Endodermal cell (in vitro differentiated cells): ENCODE data around the gene CHI3L1. TPM values are rescaled to one million over a fixed set of nuclear protein-coding genes. Genes with fewer than 3 reads are reported as not detected.

ENCODE experiments used
- DNase-seq: peaks from one replicate; pipeline ENCODE4 v3.0.0-alpha.2; 2017
- H3K27ac ChIP-seq: 2 replicates; pipeline ENCODE4 v1.5.1; 2013; ENCODE audit warnings: mild to moderate bottlenecking, low read depth, low read length, moderate library complexity
- H3K27me3 ChIP-seq: 2 replicates; pipeline ENCODE4 v1.6.1; 2013; ENCODE audit warnings: mild to moderate bottlenecking, low read length, moderate library complexity; ENCODE audit not compliant: insufficient read depth, control insufficient read depth, poor library complexity, severe bottlenecking
- H3K36me3 ChIP-seq: 2 replicates; pipeline ENCODE4 v1.7.0; 2013; ENCODE audit warnings: mild to moderate bottlenecking, low read length, moderate library complexity; ENCODE audit not compliant: control insufficient read depth, insufficient read depth
- H3K4me1 ChIP-seq: one replicate; pipeline ENCODE4 v1.7.0; 2013; ENCODE audit warnings: low read length; ENCODE audit not compliant: control insufficient read depth, insufficient read depth
- H3K4me3 ChIP-seq: 2 replicates; pipeline ENCODE4 v1.5.1; 2013; ENCODE audit warnings: mild to moderate bottlenecking, low read length, moderate library complexity
- H3K9ac ChIP-seq: 2 replicates; pipeline ENCODE4 v1.6.1; 2013; ENCODE audit warnings: mild to moderate bottlenecking, low read length, moderate library complexity; ENCODE audit not compliant: poor library complexity, severe bottlenecking; ENCODE audit errors: extremely low read depth
- H3K9me3 ChIP-seq: 2 replicates; pipeline ENCODE4 v1.6.1; 2013; ENCODE audit warnings: mild to moderate bottlenecking, low read length, moderate library complexity; ENCODE audit not compliant: control insufficient read depth
- H3K27ac Mint-ChIP-seq: 2 replicates; pipeline ENCODE4 v1.8.0; 2020; ENCODE audit warnings: mixed read lengths
- H3K27me3 Mint-ChIP-seq: 2 replicates; pipeline ENCODE4 v1.8.0; 2021; ENCODE audit warnings: mild to moderate bottlenecking, mixed read lengths; ENCODE audit not compliant: insufficient read depth
- H3K36me3 Mint-ChIP-seq: 2 replicates; pipeline ENCODE4 v1.8.0; 2020; ENCODE audit warnings: low read depth, mixed read lengths
- H3K4me1 Mint-ChIP-seq: 2 replicates; pipeline ENCODE4 v1.8.0; 2020; ENCODE audit warnings: mixed read lengths
- H3K4me3 Mint-ChIP-seq: 2 replicates; pipeline ENCODE4 v1.8.0; 2020; ENCODE audit warnings: mild to moderate bottlenecking, moderate library complexity, mixed read lengths
- H3K9me3 Mint-ChIP-seq: 2 replicates; pipeline ENCODE4 v1.8.0; 2020; ENCODE audit warnings: mild to moderate bottlenecking, mixed read lengths
- WGBS, 2 experiments: methylation state at CpG; one replicate each; pipeline versions ENCODE4 v1.1.5 to v1.1.7; 2013; ENCODE audit warnings: missing lambda C conversion rate in 2 of 2, mixed read lengths in 1 of 2; ENCODE audit not compliant: insufficient coverage in 1 of 2, insufficient read length in 1 of 2; 5-methylcytosine and 5-hydroxymethylcytosine counted together
- total RNA-seq, 2 donors: library from RNA; stranded (reverse); fragmentation: NEBNext Ultra II Directional in 1 of 2; extraction: Animal tissue kit (Norgen Biotek cat#: 25700) in 1 of 2; gene quantifications; 2 replicates in 1 of 2; 3 replicates in 1 of 2; pipeline ENCODE4 v1.2.1, GENCODE V29; 2021
- TF ChIP-seq, protein P1 (sequence below): fragments of 200-600 bp; sonication (generic); conservative IDR thresholded peaks from 2 replicates; pipeline ENCODE4 v1.5.0; 2021; ENCODE audit warnings: antibody characterized with exemption, mild to moderate bottlenecking

CHI3L1 gene
- total RNA-seq, 2 donors from 2014 or later, result 0.18 to 1.1 TPM

DNA sequence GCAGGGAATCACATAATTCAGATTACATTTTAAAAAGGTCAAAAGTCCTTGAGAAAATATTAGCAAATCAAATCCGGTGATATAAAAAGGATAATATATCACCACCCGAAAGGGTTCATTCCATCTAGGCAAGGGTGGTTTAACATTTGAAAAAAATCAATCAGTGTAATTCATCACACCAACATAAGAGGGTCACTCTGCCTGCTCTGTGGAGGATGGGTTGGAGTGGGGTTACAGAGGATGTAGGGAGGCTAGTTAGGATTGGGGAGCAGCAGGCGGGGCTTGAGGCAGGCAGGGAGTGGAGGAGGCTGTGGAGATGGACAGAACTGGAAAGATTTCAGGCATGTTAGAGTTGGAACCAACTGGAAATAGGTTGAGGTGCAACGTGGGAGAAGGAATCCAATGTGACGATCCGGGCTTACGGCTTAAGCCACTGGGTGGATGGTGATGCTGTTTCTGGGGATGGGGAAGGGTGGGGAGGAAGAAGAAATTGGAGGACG is 46.5 kb downstream of the CHI3L1 start:
- H3K4me3 ChIP-seq, result no peak overlapping the region
- peaks cover 11% of the 10 kb centered on the region for H3K4me1 Mint-ChIP-seq
- H3K27me3 ChIP-seq, result no peaks in the 10 kb centered on the region
- no peak overlapping the region for H3K27ac ChIP-seq
- H3K27ac Mint-ChIP-seq, result no peak overlapping the region
- WGBS, 2 experiments, result 92 to 95% methylated on average over 7 to 8 of the region's 8 CpGs
- H3K27me3 Mint-ChIP-seq, result no peaks in the 10 kb centered on the region
- H3K9ac ChIP-seq, result no peak overlapping the region
- no peak for DNase-seq
- H3K36me3 Mint-ChIP-seq, result peaks cover 4% of the 10 kb centered on the region
- peaks cover 10% of the 10 kb centered on the region for H3K4me1 ChIP-seq
- H3K9me3 Mint-ChIP-seq, result peaks cover 8% of the 10 kb centered on the region
- H3K9me3 ChIP-seq, result peaks cover 8% of the 10 kb centered on the region
- TF ChIP-seq, protein P1, sequence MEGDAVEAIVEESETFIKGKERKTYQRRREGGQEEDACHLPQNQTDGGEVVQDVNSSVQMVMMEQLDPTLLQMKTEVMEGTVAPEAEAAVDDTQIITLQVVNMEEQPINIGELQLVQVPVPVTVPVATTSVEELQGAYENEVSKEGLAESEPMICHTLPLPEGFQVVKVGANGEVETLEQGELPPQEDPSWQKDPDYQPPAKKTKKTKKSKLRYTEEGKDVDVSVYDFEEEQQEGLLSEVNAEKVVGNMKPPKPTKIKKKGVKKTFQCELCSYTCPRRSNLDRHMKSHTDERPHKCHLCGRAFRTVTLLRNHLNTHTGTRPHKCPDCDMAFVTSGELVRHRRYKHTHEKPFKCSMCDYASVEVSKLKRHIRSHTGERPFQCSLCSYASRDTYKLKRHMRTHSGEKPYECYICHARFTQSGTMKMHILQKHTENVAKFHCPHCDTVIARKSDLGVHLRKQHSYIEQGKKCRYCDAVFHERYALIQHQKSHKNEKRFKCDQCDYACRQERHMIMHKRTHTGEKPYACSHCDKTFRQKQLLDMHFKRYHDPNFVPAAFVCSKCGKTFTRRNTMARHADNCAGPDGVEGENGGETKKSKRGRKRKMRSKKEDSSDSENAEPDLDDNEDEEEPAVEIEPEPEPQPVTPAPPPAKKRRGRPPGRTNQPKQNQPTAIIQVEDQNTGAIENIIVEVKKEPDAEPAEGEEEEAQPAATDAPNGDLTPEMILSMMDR, result no peak
- no peak overlapping the region for H3K4me3 Mint-ChIP-seq
- H3K36me3 ChIP-seq, result peaks cover 30% of the 10 kb centered on the region

DNA sequence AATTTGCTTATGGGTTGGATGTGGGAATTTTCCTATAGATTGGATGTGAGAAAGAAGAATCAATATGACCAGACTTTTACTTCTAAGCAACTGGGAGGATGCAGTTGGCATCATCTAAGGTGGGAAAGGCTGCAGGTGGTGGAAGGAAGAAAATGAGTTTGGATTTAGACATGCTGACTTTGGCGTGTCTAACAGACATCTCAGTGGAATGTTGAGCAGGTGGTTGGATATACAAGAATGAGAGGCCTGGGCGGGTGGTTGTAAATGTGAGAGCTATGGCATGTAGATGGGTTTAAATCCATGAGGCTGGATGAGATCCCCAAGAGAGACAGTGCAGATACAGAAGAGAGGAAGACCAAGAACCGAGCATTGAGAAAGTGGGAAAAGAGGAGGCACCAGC is 48.4 kb downstream of the CHI3L1 start:
- TF ChIP-seq, protein P1, result no peak
- Histone ChIP-seq H3K4me1 (peaks cover 10% of the 10 kb centered on the region), H3K27ac (no peak overlapping the region), H3K4me3 (no peak overlapping the region), H3K9me3 (peaks cover 6% of the 10 kb centered on the region), H3K36me3 (peaks cover 28% of the 10 kb centered on the region), H3K27me3 (no peaks in the 10 kb centered on the region), H3K9ac (no peak overlapping the region)
- Mint-ChIP-seq H3K27me3 (no peaks in the 10 kb centered on the region), H3K9me3 (peaks cover 2% of the 10 kb centered on the region), H3K4me3 (no peak overlapping the region), H3K4me1 (peaks cover 21% of the 10 kb centered on the region), H3K36me3 (peaks cover 2% of the 10 kb centered on the region), H3K27ac (no peak overlapping the region)
- WGBS, 2 experiments, result 89% methylated on average over 3 of the region's 3 CpGs
- no peak for DNase-seq

DNA sequence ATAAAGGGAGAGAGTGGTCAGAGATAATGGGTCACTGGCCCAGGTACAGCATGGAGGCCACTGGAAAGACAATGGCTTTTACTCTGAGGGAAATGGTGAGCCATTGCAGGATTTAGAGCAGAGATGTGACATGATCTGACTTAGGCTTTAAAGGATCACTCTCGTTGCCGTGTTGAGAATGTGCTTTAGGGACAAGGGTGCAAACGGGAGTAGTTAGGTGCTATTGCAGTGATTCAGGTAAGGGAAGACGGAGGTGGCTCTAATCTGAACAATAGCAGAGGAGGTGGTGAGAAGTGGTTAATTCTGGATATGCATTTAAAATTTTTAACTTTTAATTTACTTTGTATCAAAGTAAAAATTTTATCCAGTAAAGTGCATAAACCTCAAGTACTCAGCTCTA is 49.2 kb downstream of the CHI3L1 start:
- Mint-ChIP-seq H3K36me3 (no peaks in the 10 kb centered on the region), H3K4me3 (no peak overlapping the region), H3K9me3 (no peaks in the 10 kb centered on the region), H3K4me1 (peaks cover 16% of the 10 kb centered on the region), H3K27ac (no peak overlapping the region), H3K27me3 (no peaks in the 10 kb centered on the region)
- Histone ChIP-seq H3K36me3 (peaks cover 21% of the 10 kb centered on the region), H3K27ac (no peak overlapping the region), H3K9me3 (no peaks in the 10 kb centered on the region), H3K4me1 (peaks cover 10% of the 10 kb centered on the region), H3K4me3 (no peak overlapping the region), H3K27me3 (no peaks in the 10 kb centered on the region), H3K9ac (no peak overlapping the region)
- 94 to 96% methylated on average over 3 to 4 of the region's 4 CpGs for WGBS, 2 experiments
- no peak for DNase-seq
- TF ChIP-seq, protein P1, result no peak
